ENCODE data around the gene CDKN2B-AS1. TPM values are rescaled to one million over a fixed set of nuclear protein-coding genes. Genes with fewer than 3 reads are reported as not detected.

Gene CDKN2B-AS1
- total RNA-seq, 4 donors from 2014 or later = 0.72 to 0.93 TPM; not detected in 2

DNA sequence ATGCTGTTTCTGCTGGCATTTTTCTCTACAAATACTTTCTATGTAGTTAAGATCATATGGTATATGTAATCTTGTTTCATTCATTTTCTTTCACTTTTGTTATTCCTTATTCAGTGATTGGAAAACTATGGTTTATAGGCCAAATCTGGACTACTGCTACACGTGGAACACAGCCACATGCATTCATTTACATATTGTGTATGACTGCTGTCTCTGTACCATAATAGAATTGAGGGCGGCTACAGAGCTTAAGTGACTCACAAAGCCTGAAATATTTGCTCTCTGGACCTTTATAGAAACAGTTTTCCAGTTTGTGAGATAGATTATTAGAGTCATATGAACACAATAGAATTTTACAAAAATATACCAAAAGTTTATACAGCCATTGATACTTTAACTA lies 148.1 kb downstream of the CDKN2B-AS1 start:
- no peak for ATAC-seq (ENCODE audit: low FRiP score)
- TF ChIP-seq, protein P1, sequence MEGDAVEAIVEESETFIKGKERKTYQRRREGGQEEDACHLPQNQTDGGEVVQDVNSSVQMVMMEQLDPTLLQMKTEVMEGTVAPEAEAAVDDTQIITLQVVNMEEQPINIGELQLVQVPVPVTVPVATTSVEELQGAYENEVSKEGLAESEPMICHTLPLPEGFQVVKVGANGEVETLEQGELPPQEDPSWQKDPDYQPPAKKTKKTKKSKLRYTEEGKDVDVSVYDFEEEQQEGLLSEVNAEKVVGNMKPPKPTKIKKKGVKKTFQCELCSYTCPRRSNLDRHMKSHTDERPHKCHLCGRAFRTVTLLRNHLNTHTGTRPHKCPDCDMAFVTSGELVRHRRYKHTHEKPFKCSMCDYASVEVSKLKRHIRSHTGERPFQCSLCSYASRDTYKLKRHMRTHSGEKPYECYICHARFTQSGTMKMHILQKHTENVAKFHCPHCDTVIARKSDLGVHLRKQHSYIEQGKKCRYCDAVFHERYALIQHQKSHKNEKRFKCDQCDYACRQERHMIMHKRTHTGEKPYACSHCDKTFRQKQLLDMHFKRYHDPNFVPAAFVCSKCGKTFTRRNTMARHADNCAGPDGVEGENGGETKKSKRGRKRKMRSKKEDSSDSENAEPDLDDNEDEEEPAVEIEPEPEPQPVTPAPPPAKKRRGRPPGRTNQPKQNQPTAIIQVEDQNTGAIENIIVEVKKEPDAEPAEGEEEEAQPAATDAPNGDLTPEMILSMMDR (IDR thresholded peaks at IDR 0.05) = no peak
- no peak for DNase-seq (ENCODE audit: low spot score)

DNA sequence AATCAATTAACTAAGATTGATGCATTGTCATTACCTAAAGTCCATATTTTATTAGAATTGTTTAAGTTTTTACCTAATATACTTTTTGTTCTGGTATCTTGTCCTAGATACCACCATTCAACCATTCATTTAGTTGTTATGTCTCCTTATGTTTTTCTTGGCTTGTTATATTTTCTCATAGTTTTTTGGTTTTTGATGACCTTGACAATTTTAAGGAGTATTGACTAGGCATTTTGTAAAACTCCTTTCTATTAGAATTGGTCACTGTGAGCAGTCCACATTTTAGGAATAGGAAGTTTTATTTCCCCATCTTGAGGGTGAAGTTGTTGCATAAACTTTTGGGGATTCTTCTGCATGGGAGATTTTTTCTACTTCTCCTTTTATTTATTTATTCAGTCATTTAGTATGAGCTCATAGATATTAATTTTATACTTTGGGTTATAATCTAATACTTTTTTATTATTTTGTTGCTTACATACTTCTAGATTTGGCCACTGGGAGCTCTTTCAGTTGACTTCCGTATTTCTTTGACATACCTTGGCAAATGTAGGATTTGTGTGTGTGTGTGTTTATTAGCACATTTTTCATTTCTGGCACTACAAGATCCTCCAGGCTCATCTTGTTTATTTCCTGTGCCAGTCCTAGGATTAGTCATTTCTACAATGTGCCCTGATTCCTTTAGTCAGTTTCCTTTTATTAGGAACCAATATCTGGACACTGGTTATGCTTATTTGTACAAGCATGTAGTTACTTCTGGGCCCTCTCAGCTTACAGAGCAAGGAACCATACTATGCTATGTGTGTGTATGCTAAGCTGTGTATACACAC lies 149.4 kb downstream of the CDKN2B-AS1 start:
- DNase-seq (ENCODE audit: low spot score) (no peak), ATAC-seq (ENCODE audit: low FRiP score) (no peak)
- TF ChIP-seq, protein P1 (IDR thresholded peaks at IDR 0.05) = no peak

DNA sequence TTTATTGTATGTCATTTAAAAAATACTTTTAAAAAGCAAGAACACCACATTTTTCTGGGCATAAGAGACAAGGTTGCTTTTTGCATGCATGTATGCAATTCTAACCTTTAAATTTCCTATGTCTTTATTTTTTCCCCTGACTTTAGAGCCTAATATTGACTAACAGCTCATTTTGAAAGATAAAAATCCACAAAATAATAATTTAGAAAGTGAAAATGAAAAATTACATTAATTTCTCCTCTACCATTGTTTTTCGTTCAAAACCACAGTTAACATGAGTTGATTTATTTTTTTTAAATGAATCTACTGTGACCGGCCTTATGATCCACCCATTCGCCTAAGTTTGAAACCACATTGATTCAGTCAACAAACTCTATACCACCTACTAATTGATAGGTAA lies 152.0 kb downstream of the CDKN2B-AS1 start:
- ATAC-seq (ENCODE audit: low FRiP score) (no peak), DNase-seq (ENCODE audit: low spot score) (no peak)
- TF ChIP-seq, protein P1 (IDR thresholded peaks at IDR 0.05) = no peak

DNA sequence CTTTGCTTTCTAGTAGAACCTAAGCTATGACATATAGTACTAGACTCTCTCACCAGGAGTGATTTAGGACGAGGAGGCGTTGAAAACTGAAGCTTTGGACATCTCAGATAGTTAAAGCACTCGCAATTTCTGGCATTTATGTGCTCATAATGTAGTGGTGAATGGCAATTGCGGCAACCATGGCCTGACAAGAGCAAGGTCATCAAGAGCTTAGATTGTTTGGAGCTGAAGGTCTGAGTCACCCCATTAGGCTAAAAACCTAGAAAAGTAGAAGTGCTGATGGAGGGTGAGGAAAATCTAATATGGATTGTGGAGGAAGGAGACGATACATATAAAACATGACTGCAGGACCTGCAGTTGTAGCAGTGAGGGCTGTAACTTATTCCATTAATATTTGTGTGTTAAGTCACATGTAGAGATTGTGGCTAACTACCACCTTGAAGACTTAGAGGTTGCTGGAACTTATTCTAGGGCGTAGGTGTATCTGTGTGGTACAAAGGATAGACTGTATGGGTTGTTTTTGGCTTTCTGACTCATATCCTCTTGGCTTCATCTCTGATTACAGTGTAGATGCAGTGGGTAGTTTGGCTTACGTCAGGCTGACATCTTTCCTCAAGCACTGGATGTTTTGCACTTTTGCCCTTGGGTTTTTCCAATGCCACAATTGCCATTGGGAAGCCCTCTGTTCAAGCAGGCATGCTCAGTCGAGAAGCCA lies 153.4 kb downstream of the CDKN2B-AS1 start:
- ATAC-seq (ENCODE audit: low FRiP score) = no peak
- no peak for DNase-seq (ENCODE audit: low spot score)
- TF ChIP-seq, protein P1 (IDR thresholded peaks at IDR 0.05) = no peak

DNA sequence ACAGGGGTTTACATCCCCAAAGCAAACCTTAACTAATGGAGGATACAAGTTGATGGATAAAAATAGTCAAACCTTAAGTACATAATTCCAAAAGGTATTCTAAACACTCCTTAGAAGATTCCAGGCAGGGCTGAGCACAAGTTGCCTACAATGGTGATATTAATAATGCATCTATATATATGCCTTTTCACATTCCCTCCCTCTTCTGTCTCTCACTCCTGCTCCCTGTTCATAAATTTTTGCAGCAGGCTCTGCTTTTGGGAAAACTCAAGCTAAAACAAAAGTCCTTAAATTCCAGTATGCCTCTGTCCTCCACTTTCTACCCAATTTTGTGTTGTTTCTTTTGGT lies 153.9 kb downstream of the CDKN2B-AS1 start:
- ATAC-seq (ENCODE audit: low FRiP score) = no peak
- DNase-seq (ENCODE audit: low spot score) = no peak
- TF ChIP-seq, protein P1 (IDR thresholded peaks at IDR 0.05) = no peak

DNA sequence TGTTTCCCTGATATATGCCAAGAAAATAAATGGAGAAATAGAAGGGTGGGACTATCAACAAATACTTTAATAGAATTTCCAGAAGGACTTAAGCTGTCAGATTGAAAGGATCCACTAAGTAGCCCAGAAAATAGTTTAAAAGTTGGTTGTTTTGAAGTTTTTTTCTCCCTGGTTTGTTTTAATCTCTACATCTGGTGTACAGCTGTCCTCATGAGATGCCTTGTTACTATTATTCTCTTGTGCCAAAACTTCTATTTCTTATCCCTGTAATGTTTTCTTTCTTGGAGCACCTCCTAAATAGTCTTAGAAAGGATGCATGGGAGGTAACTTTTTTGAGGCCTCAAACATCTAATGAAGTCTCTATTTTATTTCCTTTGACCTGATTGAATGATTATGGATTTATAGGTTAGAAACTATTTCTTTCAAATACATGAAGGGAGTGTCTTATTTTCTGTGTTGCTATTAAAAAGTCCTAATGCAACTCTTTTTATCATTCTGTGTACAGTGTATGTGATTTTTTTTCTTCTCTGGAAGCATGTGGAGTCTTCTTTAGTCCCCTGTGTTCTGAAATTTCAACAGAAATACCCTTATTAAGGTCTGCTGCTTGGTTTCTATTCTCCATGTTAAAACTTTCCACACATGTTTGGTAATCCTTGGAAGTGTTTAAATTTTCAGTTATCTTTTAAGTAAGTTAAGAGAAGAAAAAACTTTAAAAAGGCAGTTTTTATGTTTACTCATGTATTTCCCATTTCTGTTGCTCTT lies 154.5 kb downstream of the CDKN2B-AS1 start:
- TF ChIP-seq, protein P1 (IDR thresholded peaks at IDR 0.05) = no peak
- no peak for ATAC-seq (ENCODE audit: low FRiP score)
- no peak for DNase-seq (ENCODE audit: low spot score)

Measured in omental fat pad (tissue), 4 donors.